WTC11 (cell line): ENCODE data around the gene RFX3. TPM values are rescaled to one million over a fixed set of nuclear protein-coding genes. Genes with fewer than 3 reads are reported as not detected.
"Not testable (repeated sequence)": the region's sequence is repeated elsewhere in the genome, so short reads cannot be mapped to it uniquely, and the experiment has no call there.

Experiments used
- ATAC-seq: fragments of 200-7000 bp; cut with Tn5 transposase; 2 replicates; pipeline ENCODE4 v1.10.0; 2021; ENCODE audit warnings: mild to moderate bottlenecking, moderate library complexity
- CTCF ChIA-PET: fragments of 300-600 bp; sonication (Branson Sonifier 250); formaldehyde crosslinking; loops from one replicate; lab custom pipeline; 2021; ENCODE audit warnings: antibody characterized with exemption; lab: Charles Lee
- POLR2A ChIA-PET: fragments of 350-600 bp; sonication (Branson Sonifier 250); formaldehyde crosslinking; loops from one replicate; lab custom pipeline; 2021; ENCODE audit warnings: antibody characterized with exemption; lab: Charles Lee
- DNase-seq: peaks from one replicate; pipeline ENCODE4 v3.0.0; 2021; ENCODE audit warnings: low spot score
- H3K27ac Mint-ChIP-seq: 2 replicates; pipeline ENCODE4 v1.8.0; 2021; ENCODE audit warnings: mixed read lengths
- H3K27me3 Mint-ChIP-seq: 2 replicates; pipeline ENCODE4 v1.8.0; 2021; ENCODE audit warnings: low read depth, mild to moderate bottlenecking, moderate library complexity, mixed read lengths
- H3K36me3 Mint-ChIP-seq: 2 replicates; pipeline ENCODE4 v1.8.0; 2021; ENCODE audit warnings: mixed read lengths
- H3K4me1 Mint-ChIP-seq: 2 replicates; pipeline ENCODE4 v1.8.0; 2022; ENCODE audit warnings: mixed read lengths
- H3K4me3 Mint-ChIP-seq: 2 replicates; pipeline ENCODE4 v1.8.0; 2021; ENCODE audit warnings: mild to moderate bottlenecking, moderate library complexity, mixed read lengths
- H3K9me3 Mint-ChIP-seq: 2 replicates; pipeline ENCODE4 v1.8.0; 2021; ENCODE audit warnings: mixed read lengths
- AFF4 ChIP-seq: sonication (generic); formaldehyde crosslinking; IDR thresholded peaks from 2 replicates; pipeline ENCODE4 v1.8.1; 2023; ENCODE audit warnings: mild to moderate bottlenecking, missing genetic modification reagents, borderline replicate concordance
- E2F5 ChIP-seq: sonication (generic); formaldehyde crosslinking; IDR thresholded peaks from 2 replicates; pipeline ENCODE4 v1.8.1; 2022; ENCODE audit warnings: mild to moderate bottlenecking, moderate library complexity, missing genetic modification reagents
- ETV6 ChIP-seq: sonication (generic); formaldehyde crosslinking; IDR thresholded peaks from 2 replicates; pipeline ENCODE4 v1.8.1; 2022; ENCODE audit warnings: mild to moderate bottlenecking, missing genetic modification reagents
- GABPB1 ChIP-seq: sonication (generic); formaldehyde crosslinking; IDR thresholded peaks from 2 replicates; pipeline ENCODE4 v1.8.1; 2023; ENCODE audit warnings: mild to moderate bottlenecking, missing genetic modification reagents
- HMGXB4 ChIP-seq: sonication (generic); formaldehyde crosslinking; IDR thresholded peaks from 2 replicates; pipeline ENCODE4 v1.8.1; 2023; ENCODE audit warnings: mild to moderate bottlenecking, moderate library complexity, missing genetic modification reagents
- NFATC4 ChIP-seq: fragments of 250-450 bp; sonication (Bioruptor Pico); IDR thresholded peaks from 2 replicates; pipeline ENCODE4 v1.9.0; 2021; ENCODE audit warnings: mild to moderate bottlenecking
- NR3C1 ChIP-seq: sonication (generic); formaldehyde crosslinking; conservative IDR thresholded peaks from 2 replicates; pipeline ENCODE4 v1.8.1; 2023; ENCODE audit warnings: low read depth, mild to moderate bottlenecking, missing genetic modification reagents
- PRRX2 ChIP-seq: fragments of 250-450 bp; sonication (Bioruptor Pico); IDR thresholded peaks from 2 replicates; pipeline ENCODE4 v1.8.0; 2021; ENCODE audit warnings: mild to moderate bottlenecking
- SOX15 ChIP-seq: fragments of 250-450 bp; sonication (Bioruptor Pico); IDR thresholded peaks from 2 replicates; pipeline ENCODE4 v1.9.0; 2021; ENCODE audit warnings: mild to moderate bottlenecking
- SP1 ChIP-seq: sonication (generic); formaldehyde crosslinking; conservative IDR thresholded peaks from 2 replicates; pipeline ENCODE4 v1.8.1; 2022; ENCODE audit warnings: missing genetic modification reagents
- TP53 ChIP-seq: sonication (generic); formaldehyde crosslinking; IDR thresholded peaks from 2 replicates; pipeline ENCODE4 v1.8.1; 2023; ENCODE audit warnings: mild to moderate bottlenecking, missing genetic modification reagents
- USF1 ChIP-seq: sonication (generic); formaldehyde crosslinking; IDR thresholded peaks from 2 replicates; pipeline ENCODE4 v1.8.0; 2022; ENCODE audit warnings: mild to moderate bottlenecking, missing genetic modification reagents
- ZNF281 ChIP-seq: sonication (generic); formaldehyde crosslinking; IDR thresholded peaks from 2 replicates; pipeline ENCODE4 v1.8.0; 2023; ENCODE audit warnings: mild to moderate bottlenecking, missing genetic modification reagents
- ZNF396 ChIP-seq: fragments of 250-450 bp; sonication (Bioruptor Pico); IDR thresholded peaks from 2 replicates; pipeline ENCODE4 v1.8.0; 2021; ENCODE audit warnings: mild to moderate bottlenecking, moderate library complexity, borderline replicate concordance
- ZNF425 ChIP-seq: fragments of 250-450 bp; sonication (Bioruptor Pico); conservative IDR thresholded peaks from 2 replicates; pipeline ENCODE4 v1.9.0; 2021; ENCODE audit warnings: mild to moderate bottlenecking
- ZNF532 ChIP-seq: fragments of 250-450 bp; sonication (Bioruptor Pico); IDR thresholded peaks from 2 replicates; pipeline ENCODE4 v1.9.0; 2021; ENCODE audit warnings: mild to moderate bottlenecking, borderline replicate concordance
- total RNA-seq: library from RNA; stranded (reverse); gene quantifications from 3 replicates; pipeline ENCODE4 v1.2.3, GENCODE V29; 2021

Gene RFX3
- total RNA-seq, 1 experiment from 2014 or later, result 13.7 TPM

GRCh38 chr9:3308609-3309008, 217.2 kb downstream of the RFX3 start (continued):
- TF ChIP-seq SP1 (no peak), ZNF425 (no peak), GABPB1 (no peak), TP53 (CRISPR knock-in tag) (no peak)

GRCh38 chr9:3304388-3304787, 221.4 kb downstream of the RFX3 start:
- H3K36me3 Mint-ChIP-seq, H3K27me3 Mint-ChIP-seq, POLR2A ChIA-PET, CTCF ChIA-PET, H3K4me3 Mint-ChIP-seq, ATAC-seq, DNase-seq, H3K27ac Mint-ChIP-seq, H3K9me3 Mint-ChIP-seq: not testable (repeated sequence)
- peaks cover 27% of the 10 kb centered on the region for H3K4me1 Mint-ChIP-seq

GRCh38 chr9:3299872-3300271, 225.9 kb downstream of the RFX3 start:
- Mint-ChIP-seq H3K9me3 (no peaks in the 10 kb centered on the region), H3K27ac (no peak overlapping the region), H3K4me1 (peaks cover 10% of the 10 kb centered on the region), H3K36me3 (no peaks in the 10 kb centered on the region), H3K4me3 (no peak overlapping the region), H3K27me3 (no peaks in the 10 kb centered on the region)
- no peak for TF ChIP-seq E2F5
- TF ChIP-seq NFATC4 (CRISPR knock-in tag), result no peak
- no peak for TF ChIP-seq USF1
- TF ChIP-seq ETV6 (CRISPR knock-in tag), result no peak
- TF ChIP-seq ZNF396 (CRISPR knock-in tag), result no peak
- no peak for TF ChIP-seq SOX15
- no peak for TF ChIP-seq NR3C1
- no peak for TF ChIP-seq PRRX2 (CRISPR knock-in tag)
- TF ChIP-seq ZNF281 (CRISPR knock-in tag), result no peak
- no peak for TF ChIP-seq AFF4 (CRISPR knock-in tag)
- TF ChIP-seq ZNF532 (CRISPR knock-in tag), result no peak
- no peak for TF ChIP-seq HMGXB4 (CRISPR knock-in tag)
- no peak for DNase-seq
- no peak for ATAC-seq
- POLR2A ChIA-PET, result no interaction called here
- CTCF ChIA-PET, result no interaction called here
